NK-92 treated with Interleukin-12 subunit alpha and Interleukin-12 subunit beta, amount 100 ng/mL, for 24 hours (cell line): ENCODE data around the gene GRM7.

Experiments
- DNase-seq: peaks from one replicate; lab custom pipeline; 2025; lab: John Stamatoyannopoulos, UW

Gene GRM7

GRCh38 chr3:7789324-7789723 is 928.4 kb downstream of the GRM7 start:
- DNase-seq, result no peak

GRCh38 chr3:7790141-7790540 is 929.2 kb downstream of the GRM7 start:
- DNase-seq, result no peak
